H7 (cell line): ENCODE measurements around the gene TOGARAM2. TPM values are rescaled to one million over a fixed set of nuclear protein-coding genes. Genes with fewer than 3 reads are reported as not detected.

Source experiments
- DNase-seq: peaks from one replicate; pipeline ENCODE4 v3.0.0; 2012
- H3K27me3 ChIP-seq: 2 replicates; pipeline ENCODE4 v1.6.0; 2011; ENCODE audit warnings: mild to moderate bottlenecking, low read length; ENCODE audit not compliant: control insufficient read depth, insufficient read depth
- H3K36me3 ChIP-seq: replicated peaks from 2 replicates; pipeline ENCODE4 v1.5.1; 2011; ENCODE audit warnings: low read length; ENCODE audit not compliant: control insufficient read depth, insufficient read depth
- H3K4me3 ChIP-seq: 2 replicates; pipeline ENCODE4 v1.5.1; 2011; ENCODE audit warnings: low read depth, mild to moderate bottlenecking, control low read depth, low read length, moderate library complexity; ENCODE audit not compliant: insufficient read depth
- total RNA-seq: library from RNA; depleted of rRNA; stranded (reverse); fragments of >200 nt; shearing (Covaris generic); gene quantifications from 2 replicates; pipeline ENCODE4 v1.2.3, GENCODE V29; 2014; rRNA removed

Gene TOGARAM2
- 0.18 and 0.21 TPM in 2 replicates for total RNA-seq

GRCh38 chr2:28981016-28981441, at the start of gene TOGARAM2:
Gene TOGARAM2, plus strand, starts transcription at chr2:28981298. Its CDS starts 13,537 bp downstream, at chr2:28994835.
- no peaks in the 10 kb centered on the region for H3K36me3 ChIP-seq
- no peaks in the 10 kb centered on the region for H3K27me3 ChIP-seq
- peak; percentile 51 for DNase-seq
- no peak within 1 kb of the TSS for H3K4me3 ChIP-seq

GRCh38 chr2:28934769-28935168, 46.3 kb upstream of the TOGARAM2 start:
- Histone ChIP-seq H3K27me3 (no peaks in the 10 kb centered on the region), H3K36me3 (peaks cover 30% of the 10 kb centered on the region), H3K4me3 (no peak overlapping the region)
- no peak for DNase-seq

GRCh38 chr2:28941008-28941407, 40.1 kb upstream of the TOGARAM2 start:
- no peak for DNase-seq
- H3K27me3 ChIP-seq = no peaks in the 10 kb centered on the region
- H3K36me3 ChIP-seq = peaks cover 42% of the 10 kb centered on the region
- no peak overlapping the region for H3K4me3 ChIP-seq

GRCh38 chr2:28944535-28945248, 36.4 kb upstream of the TOGARAM2 start:
- H3K4me3 ChIP-seq = no peak overlapping the region
- no peaks in the 10 kb centered on the region for H3K27me3 ChIP-seq
- peaks cover 55% of the 10 kb centered on the region for H3K36me3 ChIP-seq
- no peak for DNase-seq

GRCh38 chr2:28948160-28948559, 32.9 kb upstream of the TOGARAM2 start:
- H3K4me3 ChIP-seq = no peak overlapping the region

GRCh38 chr2:28949190-28949589, 31.9 kb upstream of the TOGARAM2 start:
- H3K36me3 ChIP-seq = peaks cover 28% of the 10 kb centered on the region
- no peak overlapping the region for H3K4me3 ChIP-seq
- no peaks in the 10 kb centered on the region for H3K27me3 ChIP-seq
- DNase-seq = no peak

More at GRCh38 chr2:28948160-28948559, 32.9 kb upstream of the TOGARAM2 start:
- peaks cover 35% of the 10 kb centered on the region for H3K36me3 ChIP-seq
- no peak for DNase-seq
- H3K27me3 ChIP-seq = no peaks in the 10 kb centered on the region

GRCh38 chr2:28949617-28950305, 31.3 kb upstream of the TOGARAM2 start:
- no peak overlapping the region for H3K4me3 ChIP-seq
- peaks cover 25% of the 10 kb centered on the region for H3K36me3 ChIP-seq
- no peaks in the 10 kb centered on the region for H3K27me3 ChIP-seq
- DNase-seq = no peak

- Histone ChIP-seq H3K27me3 (no peaks in the 10 kb centered on the region), H3K36me3 (peaks cover 23% of the 10 kb centered on the region), H3K4me3 (no peak overlapping the region)
- no peak for DNase-seq
Measured at GRCh38 chr2:28950941-28951630, 30.0 kb upstream of the TOGARAM2 start.

- H3K27me3 ChIP-seq = no peaks in the 10 kb centered on the region
- no peak overlapping the region for H3K4me3 ChIP-seq
- no peak for DNase-seq
- peaks cover 13% of the 10 kb centered on the region for H3K36me3 ChIP-seq
Measured at GRCh38 chr2:28951910-28952835, 28.9 kb upstream of the TOGARAM2 start.

- H3K4me3 ChIP-seq = no peak overlapping the region
- H3K36me3 ChIP-seq = peaks cover 9% of the 10 kb centered on the region
- no peak for DNase-seq
- no peaks in the 10 kb centered on the region for H3K27me3 ChIP-seq
Measured at GRCh38 chr2:28952836-28953211, 28.3 kb upstream of the TOGARAM2 start.

GRCh38 chr2:28955467-28955866, 25.6 kb upstream of the TOGARAM2 start:
- DNase-seq = peak; percentile 38

GRCh38 chr2:28956415-28956826, 24.7 kb upstream of the TOGARAM2 start:
- no peaks in the 10 kb centered on the region for H3K36me3 ChIP-seq
- no peaks in the 10 kb centered on the region for H3K27me3 ChIP-seq
- peak; percentile 67 for DNase-seq
- H3K4me3 ChIP-seq = peak overlapping the region; percentile 22

More at GRCh38 chr2:28955467-28955866, 25.6 kb upstream of the TOGARAM2 start:
- Histone ChIP-seq H3K27me3 (no peaks in the 10 kb centered on the region), H3K4me3 (no peak overlapping the region), H3K36me3 (no peaks in the 10 kb centered on the region)

GRCh38 chr2:28956890-28957289, 24.2 kb upstream of the TOGARAM2 start:
- H3K27me3 ChIP-seq = no peaks in the 10 kb centered on the region
- no peak overlapping the region for H3K4me3 ChIP-seq
- DNase-seq = no peak
- no peaks in the 10 kb centered on the region for H3K36me3 ChIP-seq

- Histone ChIP-seq H3K27me3 (no peaks in the 10 kb centered on the region), H3K36me3 (no peaks in the 10 kb centered on the region), H3K4me3 (no peak overlapping the region)
- DNase-seq = peak; percentile 69
Measured at GRCh38 chr2:28958689-28959088, 22.4 kb upstream of the TOGARAM2 start.
